ACC112 (cell line): ENCODE results near the gene GALNT16.

ENCODE experiments used
- H2AFZ ChIP-seq: fragments of 200-600 bp; sonication (generic); one replicate; pipeline ENCODE4 v1.6.0; 2017; ENCODE audit warnings: antibody characterized with exemption, low read length; ENCODE audit not compliant: unreplicated experiment
- H3K27ac ChIP-seq: fragments of 200-600 bp; sonication (generic); 2 replicates; pipeline ENCODE4 v1.5.1; 2014; ENCODE audit warnings: low read depth, mild to moderate bottlenecking, antibody characterized with exemption, low read length, moderate library complexity
- H3K27me3 ChIP-seq: fragments of 200-600 bp; sonication (generic); 2 replicates; pipeline ENCODE4 v1.6.1; 2014; ENCODE audit warnings: mild to moderate bottlenecking, antibody characterized with exemption, low read length, moderate library complexity, mixed read lengths; ENCODE audit not compliant: insufficient read depth
- H3K36me3 ChIP-seq: fragments of 200-600 bp; sonication (generic); 2 replicates; pipeline ENCODE4 v1.6.1; 2016; ENCODE audit warnings: mild to moderate bottlenecking, antibody characterized with exemption, low read length, moderate library complexity, mixed read lengths; ENCODE audit not compliant: insufficient read depth
- H3K4me1 ChIP-seq: fragments of 200-600 bp; sonication (generic); one replicate; pipeline ENCODE4 v1.6.1; 2016; ENCODE audit warnings: low read length, mixed read lengths; ENCODE audit not compliant: insufficient read depth, unreplicated experiment, control insufficient read depth
- H3K4me3 ChIP-seq: fragments of 200-600 bp; sonication (generic); 2 replicates; pipeline ENCODE4 v1.5.1; 2014; ENCODE audit warnings: mild to moderate bottlenecking, low read depth, low read length
- H3K79me2 ChIP-seq: fragments of 200-600 bp; sonication (generic); one replicate; pipeline ENCODE4 v1.6.0; 2016; ENCODE audit warnings: low read length; ENCODE audit not compliant: control insufficient read depth, unreplicated experiment, insufficient read depth

The GALNT16 gene

GRCh38 chr14:69237584-69237983, 22.4 kb upstream of the GALNT16 start:
- H3K4me1 ChIP-seq: no peaks in the 10 kb centered on the region
- no peaks in the 10 kb centered on the region for H3K79me2 ChIP-seq
- H3K27ac ChIP-seq: no peak overlapping the region
- no peak overlapping the region for H3K4me3 ChIP-seq
- H3K27me3 ChIP-seq: no peaks in the 10 kb centered on the region
- peaks cover 5% of the 10 kb centered on the region; the same call in 1 of the 2 replicates for H3K36me3 ChIP-seq
- no peak overlapping the region for H2AFZ ChIP-seq

- Histone ChIP-seq H3K79me2 (no peaks in the 10 kb centered on the region), H3K27ac (no peak overlapping the region), H3K27me3 (no peaks in the 10 kb centered on the region), H3K36me3 (peaks cover 5% of the 10 kb centered on the region; the same call in 1 of the 2 replicates), H3K4me1 (peaks cover 3% of the 10 kb centered on the region), H3K4me3 (no peak overlapping the region), H2AFZ (no peak overlapping the region)
Measured at GRCh38 chr14:69238883-69239282, 21.1 kb upstream of the GALNT16 start.

- Histone ChIP-seq H2AFZ (no peak overlapping the region), H3K36me3 (peaks cover 5% of the 10 kb centered on the region; the same call in 1 of the 2 replicates), H3K79me2 (no peaks in the 10 kb centered on the region), H3K27me3 (no peaks in the 10 kb centered on the region), H3K4me3 (no peak overlapping the region), H3K4me1 (peaks cover 3% of the 10 kb centered on the region), H3K27ac (no peak overlapping the region)
Measured at GRCh38 chr14:69240527-69241173, 19.3 kb upstream of the GALNT16 start.

- Histone ChIP-seq H3K79me2 (no peaks in the 10 kb centered on the region), H3K4me3 (no peak overlapping the region), H3K27ac (no peak overlapping the region), H3K4me1 (peaks cover 3% of the 10 kb centered on the region), H3K36me3 (peaks cover 5% of the 10 kb centered on the region; the same call in 1 of the 2 replicates), H3K27me3 (no peaks in the 10 kb centered on the region), H2AFZ (no peak overlapping the region)
Measured at GRCh38 chr14:69241577-69241976, 18.4 kb upstream of the GALNT16 start.

GRCh38 chr14:69242311-69243224, 17.4 kb upstream of the GALNT16 start:
- Histone ChIP-seq H3K4me3 (no peak overlapping the region), H3K4me1 (peaks cover 3% of the 10 kb centered on the region), H3K79me2 (no peaks in the 10 kb centered on the region), H3K36me3 (peaks cover 4% of the 10 kb centered on the region; the same call in 1 of the 2 replicates), H2AFZ (no peak overlapping the region), H3K27me3 (no peaks in the 10 kb centered on the region), H3K27ac (no peak overlapping the region)

GRCh38 chr14:69244946-69245345, 15.0 kb upstream of the GALNT16 start:
- no peaks in the 10 kb centered on the region for H3K36me3 ChIP-seq
- H2AFZ ChIP-seq: no peak overlapping the region
- no peaks in the 10 kb centered on the region for H3K27me3 ChIP-seq
- peaks cover 3% of the 10 kb centered on the region for H3K4me1 ChIP-seq
- H3K79me2 ChIP-seq: no peaks in the 10 kb centered on the region
- no peak overlapping the region for H3K4me3 ChIP-seq
- H3K27ac ChIP-seq: no peak overlapping the region

GRCh38 chr14:69246331-69246730, 13.6 kb upstream of the GALNT16 start:
- Histone ChIP-seq H3K4me1 (peaks cover 3% of the 10 kb centered on the region), H3K4me3 (no peak overlapping the region), H3K27ac (no peak overlapping the region), H3K79me2 (no peaks in the 10 kb centered on the region), H3K27me3 (no peaks in the 10 kb centered on the region), H3K36me3 (no peaks in the 10 kb centered on the region), H2AFZ (no peak overlapping the region)

GRCh38 chr14:69247676-69248440, 12.1 kb upstream of the GALNT16 start:
- H2AFZ ChIP-seq: no peak overlapping the region
- no peaks in the 10 kb centered on the region for H3K27me3 ChIP-seq
- no peaks in the 10 kb centered on the region for H3K79me2 ChIP-seq
- H3K4me1 ChIP-seq: peaks cover 1% of the 10 kb centered on the region
- no peaks in the 10 kb centered on the region for H3K36me3 ChIP-seq
- H3K27ac ChIP-seq: no peak overlapping the region
- no peak overlapping the region for H3K4me3 ChIP-seq

- no peaks in the 10 kb centered on the region for H3K79me2 ChIP-seq
- H3K4me1 ChIP-seq: no peaks in the 10 kb centered on the region
- no peak overlapping the region for H3K27ac ChIP-seq
- H3K4me3 ChIP-seq: no peak overlapping the region
- no peaks in the 10 kb centered on the region for H3K36me3 ChIP-seq
- no peaks in the 10 kb centered on the region for H3K27me3 ChIP-seq
- H2AFZ ChIP-seq: no peak overlapping the region
Measured at GRCh38 chr14:69249603-69250002, 10.4 kb upstream of the GALNT16 start.

- no peak overlapping the region for H3K27ac ChIP-seq
- H3K79me2 ChIP-seq: no peaks in the 10 kb centered on the region
- H3K4me1 ChIP-seq: no peaks in the 10 kb centered on the region
- peaks cover 14% of the 10 kb centered on the region for H3K27me3 ChIP-seq
- no peak overlapping the region for H2AFZ ChIP-seq
- no peak overlapping the region for H3K4me3 ChIP-seq
- H3K36me3 ChIP-seq: no peaks in the 10 kb centered on the region
Measured at GRCh38 chr14:69252851-69253250, 7.1 kb upstream of the GALNT16 start.
